RWPE1 (cell line): ENCODE measurements around the gene HIVEP3.

Experiments
- CTCF ChIA-PET: fragments of 350-600 bp; sonication (Branson Sonifier 250); formaldehyde crosslinking; extraction: SDS; loops from one replicate; lab custom pipeline; 2021; lab: Yijun Ruan, JAX
- POLR2A ChIA-PET: fragments of 400-600 bp; formaldehyde crosslinking; extraction: SDS; loops from one replicate; lab custom pipeline; 2020; ENCODE audit warnings: antibody characterized with exemption; ENCODE audit not compliant: low non-redundant PET; lab: Yijun Ruan, JAX
- DNase-seq: peaks from one replicate; pipeline ENCODE4 v3.0.0; 2012; ENCODE audit warnings: low spot score
- H3K27ac ChIP-seq: fragments of 450-650 bp; 2 replicates; pipeline ENCODE4 v1.5.1; 2017
- CTCF ChIP-seq: fragments of 450-650 bp; conservative IDR thresholded peaks from 2 replicates; pipeline ENCODE4 v1.5.1; 2017; ENCODE audit warnings: low read depth, mild to moderate bottlenecking

HIVEP3 gene

GRCh38 chr1:41767534-41768525 is 150.9 kb downstream of the HIVEP3 start:
- CTCF ChIA-PET, result interaction anchor here (0.5 to 1.0 kb wide), 4 partner anchors 26 to 591 kb away, joined by 3 to 4 read pairs (median 4); no protein-coding TSS in a partner anchor
- DNase-seq, result peak; percentile 57
- POLR2A ChIA-PET, result no interaction called here
- H3K27ac ChIP-seq, result peak overlapping the region; percentile 80
- TF ChIP-seq CTCF, result no peak

DNA sequence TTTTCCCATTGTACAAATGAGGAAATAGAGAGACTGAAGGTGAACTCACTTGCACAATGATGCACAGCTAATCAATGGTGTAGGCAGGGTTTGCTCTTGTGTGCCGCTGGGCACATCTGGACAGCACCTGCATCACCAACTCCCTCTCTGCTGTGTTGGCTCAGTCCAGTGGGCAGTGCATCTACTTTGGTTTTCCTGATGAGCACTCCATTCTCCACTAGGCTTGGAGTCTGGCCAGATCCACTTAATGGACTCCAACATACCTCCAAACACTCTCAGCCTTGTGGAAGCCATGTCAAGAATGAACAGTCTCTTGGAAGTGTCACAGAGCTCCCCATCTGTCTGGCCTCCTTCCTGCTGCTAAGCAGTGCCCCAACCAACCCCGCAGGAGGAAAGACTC is 152.2 kb downstream of the HIVEP3 start:
- TF ChIP-seq CTCF, result no peak
- H3K27ac ChIP-seq, result peak overlapping the region; percentile 80
- CTCF ChIA-PET, result no interaction called here
- POLR2A ChIA-PET, result no interaction called here
- no peak for DNase-seq

DNA sequence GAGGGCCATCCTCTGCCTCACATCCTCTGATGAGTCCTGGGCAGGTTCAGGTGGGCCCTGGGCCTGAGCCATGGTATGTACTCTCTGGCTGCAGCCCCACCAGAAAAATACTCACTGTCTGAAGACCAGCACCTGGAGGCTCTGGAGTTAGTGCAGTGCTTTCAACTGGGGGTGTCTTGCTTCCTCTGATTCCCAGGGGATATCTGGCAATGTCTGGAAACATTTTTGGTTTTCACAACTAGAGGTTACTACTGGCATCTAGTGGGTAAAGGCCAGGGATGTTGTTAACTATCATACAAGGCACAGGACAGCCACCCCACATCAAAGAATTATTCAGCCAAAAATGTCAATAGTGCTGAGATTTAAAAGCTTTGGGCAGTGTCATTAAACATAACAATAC is 152.7 kb downstream of the HIVEP3 start:
- ChIA-PET CTCF (no interaction called here), POLR2A (no interaction called here)
- no peak overlapping the region for H3K27ac ChIP-seq
- no peak for TF ChIP-seq CTCF
- no peak for DNase-seq

DNA sequence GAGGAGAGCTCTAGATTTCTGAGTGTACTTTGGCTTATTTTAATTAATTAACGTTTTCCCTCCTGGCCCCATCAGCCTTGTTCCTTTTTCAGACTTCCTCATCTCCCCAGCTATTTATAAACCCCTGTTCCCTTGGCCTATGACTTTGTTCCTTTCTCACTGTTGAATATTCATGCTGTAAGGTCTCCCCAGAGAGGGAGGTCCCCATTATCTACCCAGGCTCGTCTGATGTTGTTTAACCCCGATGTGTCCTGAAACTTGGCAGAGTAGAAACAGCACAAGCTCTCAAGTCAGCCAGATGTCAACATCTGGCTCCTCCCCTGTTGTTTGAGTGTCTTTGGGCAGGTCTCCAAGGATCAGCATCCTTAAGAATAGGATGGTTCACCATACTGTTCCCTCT is 153.6 kb downstream of the HIVEP3 start:
- DNase-seq, result no peak
- ChIA-PET POLR2A (no interaction called here), CTCF (interaction anchor here (0.7 kb wide), 1 partner anchor 31 kb away, joined by 5 read pairs; no protein-coding TSS in a partner anchor)
- TF ChIP-seq CTCF, result no peak
- H3K27ac ChIP-seq, result no peak overlapping the region

- no peak for TF ChIP-seq CTCF
- ChIA-PET CTCF (interaction anchor here (0.7 kb wide), 1 partner anchor 31 kb away, joined by 5 read pairs; no protein-coding TSS in a partner anchor), POLR2A (no interaction called here)
- no peak overlapping the region for H3K27ac ChIP-seq
- no peak for DNase-seq
Measured at GRCh38 chr1:41764656-41765055, 154.1 kb downstream of the HIVEP3 start.

- no peak overlapping the region for H3K27ac ChIP-seq
- no peak for DNase-seq
- ChIA-PET POLR2A (interaction anchor here (0.6 kb wide), 1 partner anchor 365 kb away, joined by 3 read pairs; no protein-coding TSS in a partner anchor), CTCF (no interaction called here)
- TF ChIP-seq CTCF, result no peak
Measured at GRCh38 chr1:41762777-41763176, 155.9 kb downstream of the HIVEP3 start.
